Endothelial cell of umbilical vein (primary cell): ENCODE results near the gene FGFBP2.

ENCODE experiments used
- CTCF ChIP-seq, 2 donors: IDR thresholded peaks; 1 replicate in 1 of 2; 2 replicates in 1 of 2; pipeline ENCODE4 v1.5.1; 2011; ENCODE audit warnings: low read length in 2 of 2, mild to moderate bottlenecking in 2 of 2, moderate library complexity in 2 of 2, control low read depth in 1 of 2, inconsistent platforms in 1 of 2, low read depth in 1 of 2; ENCODE audit not compliant: insufficient read depth in 1 of 2; ENCODE audit errors: extremely low read depth in 1 of 2
- EZH2 ChIP-seq: IDR thresholded peaks from 2 replicates; pipeline ENCODE4 v1.6.1; 2012; ENCODE audit warnings: borderline replicate concordance, low read depth, mild to moderate bottlenecking, moderate library complexity, low read length, inconsistent platforms; ENCODE audit not compliant: severe bottlenecking
- FOS ChIP-seq: IDR thresholded peaks from 2 replicates; pipeline ENCODE4 v1.6.1; 2011; ENCODE audit warnings: mild to moderate bottlenecking, low read length, moderate library complexity, borderline replicate concordance; ENCODE audit not compliant: insufficient read depth
- MYC ChIP-seq: IDR thresholded peaks from one replicate; pipeline ENCODE4 v1.6.1; 2011; ENCODE audit warnings: mild to moderate bottlenecking, low read depth, low read length
- POLR2A ChIP-seq: IDR thresholded peaks from 2 replicates; pipeline ENCODE4 v1.6.1; 2012; ENCODE audit warnings: low read depth, mild to moderate bottlenecking, control low read depth, low read length
- POLR2AphosphoS5 ChIP-seq: IDR thresholded peaks from 2 replicates; pipeline ENCODE4 v1.6.1; 2012; ENCODE audit warnings: low read depth, mild to moderate bottlenecking, control low read depth, low read length, moderate library complexity; ENCODE audit not compliant: insufficient read depth

DNA sequence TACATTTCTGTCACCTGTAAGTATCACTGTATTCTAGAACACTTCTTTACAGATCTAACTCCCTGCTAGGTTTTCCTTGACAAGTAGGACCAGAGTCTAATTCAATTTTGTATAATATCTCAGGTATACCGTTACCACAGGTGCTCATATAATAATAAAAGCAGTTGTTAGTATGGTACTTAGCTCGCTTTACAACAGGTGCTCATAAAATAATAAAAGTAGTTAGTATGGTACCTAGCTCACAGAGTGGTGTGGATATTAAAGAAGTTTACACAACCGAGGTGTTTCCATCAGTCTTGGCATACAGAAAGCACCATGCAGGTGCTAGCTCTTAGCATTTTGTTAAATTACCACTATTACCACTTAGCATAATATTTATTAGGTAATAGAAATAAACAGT is 32.9 kb upstream of the FGFBP2 start:
- TF ChIP-seq POLR2A (no peak), EZH2 (no peak), CTCF (IDR thresholded peaks at IDR 0.05; ENCODE audit: extremely low read depth in 1 of 2, insufficient read depth in 1 of 2, low read depth in 1 of 2, low read length in 2 of 2) (no peak), POLR2AphosphoS5 (no peak), MYC (no peak), FOS (no peak)
